Mesendoderm (in vitro differentiated cells): Measurements from ENCODE around the gene MRAP2.
A peak's percentile ranks its signal among the peaks of the same experiment; 100 is the strongest.

Source experiments
- DNase-seq: peaks from one replicate; pipeline ENCODE4 v3.0.0; 2013
- H2AK5ac ChIP-seq: 2 replicates; pipeline ENCODE4 v1.6.1; 2013; ENCODE audit warnings: low read length, inconsistent platforms
- H2BK120ac ChIP-seq: 2 replicates; pipeline ENCODE4 v1.6.1; 2013; ENCODE audit warnings: low read depth, mild to moderate bottlenecking, low read length, moderate library complexity, mixed read lengths
- H2BK15ac ChIP-seq: replicated peaks from 2 replicates; pipeline ENCODE4 v1.6.1; 2013; ENCODE audit warnings: low read depth, mild to moderate bottlenecking, moderate library complexity
- H2BK5ac ChIP-seq: 2 replicates; pipeline ENCODE4 v1.6.1; 2013; ENCODE audit warnings: low read length, inconsistent platforms
- H3K18ac ChIP-seq: 2 replicates; pipeline ENCODE4 v1.6.1; 2013; ENCODE audit warnings: mild to moderate bottlenecking, low read length, mixed read lengths
- H3K23ac ChIP-seq: one replicate; pipeline ENCODE4 v1.6.1; 2013; ENCODE audit warnings: low read length
- H3K27ac ChIP-seq: 2 replicates; pipeline ENCODE4 v1.5.1; 2013; ENCODE audit warnings: low read depth, mild to moderate bottlenecking, inconsistent platforms, low read length, moderate library complexity
- H3K27me3 ChIP-seq: 2 replicates; pipeline ENCODE4 v1.6.1; 2013; ENCODE audit warnings: low read length, control low read depth, mild to moderate bottlenecking, inconsistent platforms; ENCODE audit not compliant: insufficient read depth, poor library complexity
- H3K36me3 ChIP-seq: 2 replicates; pipeline ENCODE4 v1.6.1; 2013; ENCODE audit warnings: low read length, inconsistent platforms; ENCODE audit not compliant: control insufficient read depth, insufficient read depth
- H3K4ac ChIP-seq: one replicate; pipeline ENCODE4 v1.6.1; 2013; ENCODE audit warnings: low read depth, mild to moderate bottlenecking, low read length, moderate library complexity
- H3K4me1 ChIP-seq: 2 replicates; pipeline ENCODE4 v1.6.1; 2013; ENCODE audit warnings: low read depth, low read length, inconsistent platforms; ENCODE audit not compliant: control insufficient read depth
- H3K4me2 ChIP-seq: 2 replicates; pipeline ENCODE4 v1.6.1; 2013; ENCODE audit warnings: low read length
- H3K4me3 ChIP-seq: 2 replicates; pipeline ENCODE4 v1.5.1; 2013; ENCODE audit warnings: mild to moderate bottlenecking, low read length
- H3K56ac ChIP-seq: one replicate; pipeline ENCODE4 v1.6.1; 2013; ENCODE audit warnings: low read length
- H3K79me1 ChIP-seq: 2 replicates; pipeline ENCODE4 v1.6.1; 2013; ENCODE audit warnings: low read length, inconsistent platforms
- H3K79me2 ChIP-seq: 2 replicates; pipeline ENCODE4 v1.6.1; 2013; ENCODE audit warnings: mild to moderate bottlenecking, low read length; ENCODE audit not compliant: control insufficient read depth, insufficient read depth
- H3K9ac ChIP-seq: 2 replicates; pipeline ENCODE4 v1.6.1; 2013; ENCODE audit warnings: low read length, inconsistent platforms
- H4K5ac ChIP-seq: one replicate; pipeline ENCODE4 v1.6.1; 2013; ENCODE audit warnings: low read length
- H4K8ac ChIP-seq: one replicate; pipeline ENCODE4 v1.6.1; 2013; ENCODE audit warnings: low read depth, mild to moderate bottlenecking, control low read depth, low read length, moderate library complexity
- WGBS: extraction: QIAGEN DNeasy Blood & Tissue Kit; methylation state at CpG from one replicate; pipeline ENCODE4 v1.1.7; 2013; ENCODE audit warnings: low lambda C conversion rate, missing lambda C conversion rate; ENCODE audit not compliant: insufficient coverage; ENCODE audit errors: extremely low coverage; 5-methylcytosine and 5-hydroxymethylcytosine counted together

MRAP2 gene

DNA sequence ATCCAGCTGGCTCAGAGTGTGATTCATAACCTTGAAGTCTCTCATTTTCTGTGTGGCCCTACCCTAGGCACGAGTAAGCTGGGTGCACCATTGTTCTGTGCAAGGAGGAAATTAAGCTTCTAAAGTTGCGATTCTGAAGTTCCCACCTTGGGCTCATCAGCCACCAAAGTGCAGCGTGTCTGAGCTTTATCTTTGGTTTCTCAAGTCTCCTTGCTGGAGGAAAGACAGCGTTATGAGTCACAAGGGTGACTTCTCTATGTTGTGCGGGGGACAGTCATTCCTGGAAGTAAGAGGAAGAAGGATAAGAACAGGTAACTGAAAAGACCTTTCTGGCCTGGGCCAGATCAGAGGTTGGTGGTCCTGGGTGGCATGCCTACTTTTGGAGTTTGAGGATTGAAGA, 16.8 kb downstream of the MRAP2 start:
- Histone ChIP-seq H3K4me3 (no peak overlapping the region), H2BK5ac (no peak overlapping the region), H4K8ac (no peak overlapping the region), H3K27ac (no peak overlapping the region), H3K23ac (no peak overlapping the region), H3K27me3 (no peaks in the 10 kb centered on the region), H2AK5ac (no peak overlapping the region), H3K36me3 (no peaks in the 10 kb centered on the region), H3K79me2 (no peaks in the 10 kb centered on the region), H3K9ac (no peak overlapping the region), H2BK120ac (no peak overlapping the region), H4K5ac (no peak overlapping the region), H3K4me1 (peaks cover 6% of the 10 kb centered on the region), H3K4ac (no peak overlapping the region), H3K18ac (no peak overlapping the region), H3K56ac (no peak overlapping the region), H3K4me2 (no peak overlapping the region), H2BK15ac (no peak overlapping the region), H3K79me1 (no peaks in the 10 kb centered on the region)
- DNase-seq = no peak
- no CpG with 5 or more reads among the region's 5 CpGs for WGBS

GRCh38 chr6:84052204-84052882, 18.8 kb downstream of the MRAP2 start:
- H3K36me3 ChIP-seq = no peaks in the 10 kb centered on the region
- H3K23ac ChIP-seq = peak overlapping the region; percentile 52
- peak overlapping the region; percentile 80 for H3K56ac ChIP-seq
- no peak overlapping the region for H3K4me3 ChIP-seq
- peak; percentile 94 for DNase-seq
- H3K4me1 ChIP-seq = peaks cover 6% of the 10 kb centered on the region
- H2BK15ac ChIP-seq = no peak overlapping the region
- H3K79me2 ChIP-seq = no peaks in the 10 kb centered on the region
- no peak overlapping the region for H4K8ac ChIP-seq
- peak overlapping the region; percentile 36 for H2BK5ac ChIP-seq
- H3K79me1 ChIP-seq = no peaks in the 10 kb centered on the region
- WGBS = no CpG with 5 or more reads among the region's 7 CpGs
- H3K27ac ChIP-seq = no peak overlapping the region
- no peaks in the 10 kb centered on the region for H3K27me3 ChIP-seq
- no peak overlapping the region for H3K18ac ChIP-seq
- peak overlapping the region; percentile 43 for H3K9ac ChIP-seq
- peak overlapping the region; percentile 17 for H3K4me2 ChIP-seq
- no peak overlapping the region for H2BK120ac ChIP-seq
- no peak overlapping the region for H4K5ac ChIP-seq
- no peak overlapping the region for H2AK5ac ChIP-seq
- H3K4ac ChIP-seq = no peak overlapping the region

DNA sequence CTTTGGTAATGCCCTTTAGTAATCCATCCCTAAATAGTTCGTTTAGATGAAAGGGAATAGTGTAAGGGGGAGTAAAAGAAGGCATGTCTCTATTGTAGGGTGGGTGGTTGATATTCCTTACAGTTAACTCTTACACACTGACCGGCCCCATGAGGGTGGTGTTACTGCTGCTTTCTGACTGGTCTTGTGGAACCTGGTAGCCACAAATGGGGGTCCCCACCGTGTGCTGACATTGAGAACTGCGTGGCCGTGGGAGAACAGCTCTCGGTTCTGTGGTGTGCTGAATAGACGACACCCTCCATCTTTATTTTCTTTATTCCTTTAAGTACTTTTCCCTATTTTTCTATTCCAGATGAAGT, 19.3 kb downstream of the MRAP2 start:
- no peak overlapping the region for H3K23ac ChIP-seq
- peaks cover 6% of the 10 kb centered on the region for H3K4me1 ChIP-seq
- H3K27ac ChIP-seq = no peak overlapping the region
- no peaks in the 10 kb centered on the region for H3K79me2 ChIP-seq
- no peaks in the 10 kb centered on the region for H3K79me1 ChIP-seq
- H3K36me3 ChIP-seq = no peaks in the 10 kb centered on the region
- H2BK120ac ChIP-seq = no peak overlapping the region
- H3K56ac ChIP-seq = no peak overlapping the region
- H3K4me2 ChIP-seq = no peak overlapping the region
- H2AK5ac ChIP-seq = no peak overlapping the region
- no peak overlapping the region for H2BK15ac ChIP-seq
- no peak overlapping the region for H3K4ac ChIP-seq
- no peak overlapping the region for H4K5ac ChIP-seq
- H3K27me3 ChIP-seq = no peaks in the 10 kb centered on the region
- H3K9ac ChIP-seq = no peak overlapping the region
- H4K8ac ChIP-seq = no peak overlapping the region
- no peak overlapping the region for H2BK5ac ChIP-seq
- H3K4me3 ChIP-seq = no peak overlapping the region
- WGBS = no CpG with 5 or more reads among the region's 7 CpGs
- no peak overlapping the region for H3K18ac ChIP-seq
- DNase-seq = peak; percentile 24

GRCh38 chr6:84055647-84056046, 22.1 kb downstream of the MRAP2 start:
- DNase-seq = no peak
- Histone ChIP-seq H4K8ac (no peak overlapping the region), H3K36me3 (no peaks in the 10 kb centered on the region), H3K79me2 (no peaks in the 10 kb centered on the region), H2BK15ac (no peak overlapping the region), H2AK5ac (no peak overlapping the region), H3K79me1 (no peaks in the 10 kb centered on the region), H3K4ac (no peak overlapping the region), H2BK5ac (no peak overlapping the region), H3K56ac (no peak overlapping the region), H3K4me3 (no peak overlapping the region), H3K9ac (no peak overlapping the region), H2BK120ac (no peak overlapping the region), H3K23ac (no peak overlapping the region), H3K4me1 (peaks cover 6% of the 10 kb centered on the region), H3K27me3 (no peaks in the 10 kb centered on the region), H3K27ac (no peak overlapping the region), H3K18ac (no peak overlapping the region), H4K5ac (no peak overlapping the region), H3K4me2 (no peak overlapping the region)
- no CpG with 5 or more reads among the region's 2 CpGs for WGBS

- no peak for DNase-seq
- H2AK5ac ChIP-seq = no peak overlapping the region
- no peak overlapping the region for H3K23ac ChIP-seq
- H3K4me1 ChIP-seq = peaks cover 8% of the 10 kb centered on the region
- no peak overlapping the region for H3K9ac ChIP-seq
- H2BK120ac ChIP-seq = no peak overlapping the region
- no peak overlapping the region for H3K4ac ChIP-seq
- no peak overlapping the region for H3K4me3 ChIP-seq
- H3K18ac ChIP-seq = no peak overlapping the region
- no peak overlapping the region for H2BK15ac ChIP-seq
- no peak overlapping the region for H3K27ac ChIP-seq
- no CpG with 5 or more reads among the region's 4 CpGs for WGBS
- no peak overlapping the region for H4K5ac ChIP-seq
- no peak overlapping the region for H3K4me2 ChIP-seq
- no peak overlapping the region for H2BK5ac ChIP-seq
- H3K79me2 ChIP-seq = no peaks in the 10 kb centered on the region
- no peak overlapping the region for H3K56ac ChIP-seq
- no peaks in the 10 kb centered on the region for H3K79me1 ChIP-seq
- H3K36me3 ChIP-seq = no peaks in the 10 kb centered on the region
- H3K27me3 ChIP-seq = no peaks in the 10 kb centered on the region
- H4K8ac ChIP-seq = no peak overlapping the region
Measured at GRCh38 chr6:84057908-84058307, 24.3 kb downstream of the MRAP2 start.

- H3K18ac ChIP-seq = no peak overlapping the region
- H3K4ac ChIP-seq = no peak overlapping the region
- H3K23ac ChIP-seq = no peak overlapping the region
- H3K79me2 ChIP-seq = no peaks in the 10 kb centered on the region
- no peak overlapping the region for H2BK5ac ChIP-seq
- no peak overlapping the region for H3K4me3 ChIP-seq
- H2BK120ac ChIP-seq = no peak overlapping the region
- no CpG with 5 or more reads among the region's 2 CpGs for WGBS
- DNase-seq = no peak
- H3K9ac ChIP-seq = no peak overlapping the region
- H2AK5ac ChIP-seq = no peak overlapping the region
- no peak overlapping the region for H2BK15ac ChIP-seq
- no peak overlapping the region for H4K8ac ChIP-seq
- no peak overlapping the region for H4K5ac ChIP-seq
- H3K4me2 ChIP-seq = no peak overlapping the region
- H3K36me3 ChIP-seq = no peaks in the 10 kb centered on the region
- peaks cover 8% of the 10 kb centered on the region for H3K4me1 ChIP-seq
- no peak overlapping the region for H3K56ac ChIP-seq
- no peak overlapping the region for H3K27ac ChIP-seq
- no peaks in the 10 kb centered on the region for H3K79me1 ChIP-seq
- no peaks in the 10 kb centered on the region for H3K27me3 ChIP-seq
Measured at GRCh38 chr6:84059082-84059481, 25.5 kb downstream of the MRAP2 start.
